ENCODE data around the gene SYS1.

Gene SYS1

DNA sequence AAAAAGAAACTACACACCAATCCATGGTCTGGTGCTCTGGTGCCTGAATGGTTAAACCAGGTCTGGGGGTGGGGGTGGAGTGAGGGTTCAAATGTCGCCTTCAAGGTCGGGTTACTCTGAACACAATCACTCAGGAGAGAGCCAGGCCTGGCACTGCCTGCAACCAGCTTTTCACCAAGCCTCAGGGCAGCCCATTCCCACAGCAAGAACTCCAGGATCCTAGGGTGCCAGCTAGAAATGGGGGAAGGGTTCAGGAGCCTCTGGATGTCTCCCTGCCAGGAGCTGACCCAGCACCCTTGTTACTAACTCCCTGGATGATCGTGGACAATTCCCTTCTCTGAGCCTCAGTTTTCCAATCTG is 21.4 kb upstream of the SYS1 start:
- Histone ChIP-seq H3K79me2 (ENCODE audit: insufficient read depth, low read length) (no peaks in the 10 kb centered on the region), H3K27me3 (ENCODE audit: insufficient read depth, low read length) (peaks cover 21% of the 10 kb centered on the region), H3K36me3 (ENCODE audit: insufficient read depth, low read length) (no peaks in the 10 kb centered on the region), H3K9me3 (ENCODE audit: low read length) (no peaks in the 10 kb centered on the region), H3K9ac (ENCODE audit: low read length) (no peak overlapping the region), H3K4me1 (ENCODE audit: insufficient read depth, low read length, severe bottlenecking) (no peaks in the 10 kb centered on the region), H3K4me2 (ENCODE audit: low read length) (no peak overlapping the region), H3K27ac (ENCODE audit: low read depth, low read length, poor library complexity, severe bottlenecking) (no peak overlapping the region), H4K20me1 (ENCODE audit: insufficient read depth, low read length) (no peaks in the 10 kb centered on the region), H3F3A (ENCODE audit: insufficient read depth, low read length) (no peaks in the 10 kb centered on the region), H2AFZ (ENCODE audit: low read length) (no peak overlapping the region), H3K9me2 (ENCODE audit: low read depth, low read length) (no peaks in the 10 kb centered on the region), H3K4me3 (ENCODE audit: low read depth, low read length, poor library complexity, severe bottlenecking) (no peak overlapping the region)
- TF ChIP-seq EZH2 (IDR thresholded peaks at IDR 0.05; ENCODE audit: borderline replicate concordance, low read length): no peak
- TF ChIP-seq, protein P1, sequence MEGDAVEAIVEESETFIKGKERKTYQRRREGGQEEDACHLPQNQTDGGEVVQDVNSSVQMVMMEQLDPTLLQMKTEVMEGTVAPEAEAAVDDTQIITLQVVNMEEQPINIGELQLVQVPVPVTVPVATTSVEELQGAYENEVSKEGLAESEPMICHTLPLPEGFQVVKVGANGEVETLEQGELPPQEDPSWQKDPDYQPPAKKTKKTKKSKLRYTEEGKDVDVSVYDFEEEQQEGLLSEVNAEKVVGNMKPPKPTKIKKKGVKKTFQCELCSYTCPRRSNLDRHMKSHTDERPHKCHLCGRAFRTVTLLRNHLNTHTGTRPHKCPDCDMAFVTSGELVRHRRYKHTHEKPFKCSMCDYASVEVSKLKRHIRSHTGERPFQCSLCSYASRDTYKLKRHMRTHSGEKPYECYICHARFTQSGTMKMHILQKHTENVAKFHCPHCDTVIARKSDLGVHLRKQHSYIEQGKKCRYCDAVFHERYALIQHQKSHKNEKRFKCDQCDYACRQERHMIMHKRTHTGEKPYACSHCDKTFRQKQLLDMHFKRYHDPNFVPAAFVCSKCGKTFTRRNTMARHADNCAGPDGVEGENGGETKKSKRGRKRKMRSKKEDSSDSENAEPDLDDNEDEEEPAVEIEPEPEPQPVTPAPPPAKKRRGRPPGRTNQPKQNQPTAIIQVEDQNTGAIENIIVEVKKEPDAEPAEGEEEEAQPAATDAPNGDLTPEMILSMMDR (IDR thresholded peaks at IDR 0.05; ENCODE audit: low read length): no peak

DNA sequence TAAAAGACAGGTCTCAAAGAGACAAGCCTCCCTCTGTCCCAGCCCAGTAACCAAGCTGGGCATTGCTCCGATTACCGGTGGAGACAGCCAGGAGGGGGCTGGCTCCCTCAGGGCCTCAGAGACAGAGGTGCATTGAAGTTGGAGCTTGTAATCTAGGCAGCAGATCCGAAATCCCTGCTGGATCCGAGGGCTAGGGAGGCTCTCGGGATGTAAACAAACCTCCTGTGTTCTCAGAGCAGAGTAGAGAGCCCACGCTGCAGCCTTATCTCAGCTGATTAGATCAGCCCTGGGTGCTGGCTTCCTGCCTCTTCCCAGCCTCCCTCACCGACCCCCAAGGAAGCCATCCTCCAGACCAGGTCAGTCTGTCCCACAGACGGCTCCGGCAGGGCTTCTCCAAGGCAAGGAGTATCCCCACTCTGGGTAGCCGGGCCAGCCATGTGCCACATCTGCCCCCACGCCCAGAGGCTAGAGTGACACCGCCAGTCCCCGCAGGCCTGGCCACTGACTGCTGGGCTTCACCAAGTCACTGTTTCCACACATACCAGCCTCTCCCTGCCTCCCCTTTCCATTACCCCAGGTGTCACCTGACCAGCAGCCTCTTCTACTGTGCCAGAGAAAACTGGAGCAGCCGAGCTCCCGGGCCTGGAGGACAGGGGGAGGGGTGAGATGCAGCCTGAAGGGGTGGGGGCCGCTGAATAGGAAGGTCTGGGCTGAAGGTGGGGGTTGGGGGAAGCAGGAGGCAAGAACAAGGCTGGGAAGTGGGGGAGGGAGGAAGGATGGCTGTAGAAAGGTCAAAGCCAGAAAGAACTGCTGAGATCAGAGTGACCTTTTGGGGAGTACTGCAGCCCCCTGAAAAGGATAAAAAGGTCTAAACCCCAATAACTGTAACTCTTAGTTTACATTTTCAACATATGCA is 20.8 kb upstream of the SYS1 start:
- Histone ChIP-seq H3K79me2 (ENCODE audit: insufficient read depth, low read length) (no peaks in the 10 kb centered on the region), H3K9me2 (ENCODE audit: low read depth, low read length) (no peaks in the 10 kb centered on the region), H2AFZ (ENCODE audit: low read length) (no peak overlapping the region), H3K27ac (ENCODE audit: low read depth, low read length, poor library complexity, severe bottlenecking) (no peak overlapping the region), H3K4me2 (ENCODE audit: low read length) (no peak overlapping the region), H3K9ac (ENCODE audit: low read length) (no peak overlapping the region), H3K4me1 (ENCODE audit: insufficient read depth, low read length, severe bottlenecking) (no peaks in the 10 kb centered on the region), H3F3A (ENCODE audit: insufficient read depth, low read length) (no peaks in the 10 kb centered on the region), H3K36me3 (ENCODE audit: insufficient read depth, low read length) (no peaks in the 10 kb centered on the region), H3K4me3 (ENCODE audit: low read depth, low read length, poor library complexity, severe bottlenecking) (no peak overlapping the region), H3K9me3 (ENCODE audit: low read length) (no peaks in the 10 kb centered on the region), H4K20me1 (ENCODE audit: insufficient read depth, low read length) (no peaks in the 10 kb centered on the region), H3K27me3 (ENCODE audit: insufficient read depth, low read length) (peaks cover 21% of the 10 kb centered on the region)
- TF ChIP-seq EZH2 (IDR thresholded peaks at IDR 0.05; ENCODE audit: borderline replicate concordance, low read length): no peak
- TF ChIP-seq, protein P1 (IDR thresholded peaks at IDR 0.05; ENCODE audit: low read length): no peak

GRCh38 chr20:45342855-45343531 is 20.0 kb upstream of the SYS1 start:
- Histone ChIP-seq H3K9me2 (ENCODE audit: low read depth, low read length) (no peaks in the 10 kb centered on the region), H3K79me2 (ENCODE audit: insufficient read depth, low read length) (no peaks in the 10 kb centered on the region), H3F3A (ENCODE audit: insufficient read depth, low read length) (no peaks in the 10 kb centered on the region), H2AFZ (ENCODE audit: low read length) (no peak overlapping the region), H3K4me2 (ENCODE audit: low read length) (no peak overlapping the region), H3K4me3 (ENCODE audit: low read depth, low read length, poor library complexity, severe bottlenecking) (no peak overlapping the region), H4K20me1 (ENCODE audit: insufficient read depth, low read length) (no peaks in the 10 kb centered on the region), H3K27me3 (ENCODE audit: insufficient read depth, low read length) (peaks cover 21% of the 10 kb centered on the region), H3K9ac (ENCODE audit: low read length) (no peak overlapping the region), H3K4me1 (ENCODE audit: insufficient read depth, low read length, severe bottlenecking) (no peaks in the 10 kb centered on the region), H3K27ac (ENCODE audit: low read depth, low read length, poor library complexity, severe bottlenecking) (no peak overlapping the region), H3K9me3 (ENCODE audit: low read length) (no peaks in the 10 kb centered on the region), H3K36me3 (ENCODE audit: insufficient read depth, low read length) (no peaks in the 10 kb centered on the region)
- TF ChIP-seq, protein P1 (IDR thresholded peaks at IDR 0.05; ENCODE audit: low read length): no peak
- TF ChIP-seq EZH2 (IDR thresholded peaks at IDR 0.05; ENCODE audit: borderline replicate concordance, low read length): no peak

Measured in OCI-LY1 (cell line).